ENCODE measurements around the gene ALS2CL. TPM values are rescaled to one million over a fixed set of nuclear protein-coding genes. Genes with fewer than 3 reads are reported as not detected.

ALS2CL gene
- total RNA-seq, 1 donor from 2014 or later = 13.5 TPM

- Histone ChIP-seq H3K36me3 (ENCODE audit: insufficient read depth, low read length) (no peaks in the 10 kb centered on the region), H3K79me2 (ENCODE audit: insufficient read depth, low read length) (no peaks in the 10 kb centered on the region), H3K4me1 (ENCODE audit: insufficient read depth, low read length) (no peaks in the 10 kb centered on the region), H3K4me2 (ENCODE audit: low read length) (no peak overlapping the region), H3K27ac (ENCODE audit: low read depth, low read length) (no peak overlapping the region), H3K9ac (ENCODE audit: low read length) (no peak overlapping the region), H3K27me3 (ENCODE audit: insufficient read depth, low read length) (no peaks in the 10 kb centered on the region), H2AFZ (ENCODE audit: low read depth, low read length) (no peak overlapping the region), H3K9me3 (ENCODE audit: insufficient read depth, low read depth, low read length) (no peaks in the 10 kb centered on the region), H4K20me1 (ENCODE audit: insufficient read depth, low read length) (no peaks in the 10 kb centered on the region), H3K4me3 (ENCODE audit: insufficient read depth, low read depth, low read length) (no peak overlapping the region)
- no peak overlapping the region for H3K27ac Mint-ChIP-seq (ENCODE audit: unreplicated experiment)
- no peaks in the 10 kb centered on the region for H3K9me3 Mint-ChIP-seq (ENCODE audit: unreplicated experiment)
- no peak for DNase-seq (ENCODE audit: low read depth)
- no peak for FAIRE-seq
- H3K4me1 Mint-ChIP-seq (ENCODE audit: low read depth, unreplicated experiment) = peaks cover 3% of the 10 kb centered on the region
- no peak overlapping the region for H3K4me3 Mint-ChIP-seq (ENCODE audit: unreplicated experiment)
- peaks cover 7% of the 10 kb centered on the region for H3K36me3 Mint-ChIP-seq (ENCODE audit: low read depth, unreplicated experiment)
- no peak for TF ChIP-seq EZH2 (IDR thresholded peaks at IDR 0.05; ENCODE audit: insufficient read depth, low read length)
- TF ChIP-seq CTCF (IDR thresholded peaks at IDR 0.05; ENCODE audit: insufficient read depth, low read depth, low read length) = no peak
- peaks cover 28% of the 10 kb centered on the region for H3K27me3 Mint-ChIP-seq (ENCODE audit: low read depth, unreplicated experiment)
These were observed 24.9 kb downstream of the ALS2CL start for GRCh38 chr3:46668591-46668990.

GRCh38 chr3:46668116-46668515 lies 25.4 kb downstream of the ALS2CL start:
- DNase-seq (ENCODE audit: low read depth) = no peak
- Mint-ChIP-seq H3K27me3 (ENCODE audit: low read depth, unreplicated experiment) (peaks cover 31% of the 10 kb centered on the region), H3K4me1 (ENCODE audit: low read depth, unreplicated experiment) (peaks cover 7% of the 10 kb centered on the region), H3K4me3 (ENCODE audit: unreplicated experiment) (no peak overlapping the region), H3K27ac (ENCODE audit: unreplicated experiment) (no peak overlapping the region), H3K9me3 (ENCODE audit: unreplicated experiment) (no peaks in the 10 kb centered on the region), H3K36me3 (ENCODE audit: low read depth, unreplicated experiment) (peaks cover 3% of the 10 kb centered on the region)
- no peak overlapping the region for H2AFZ ChIP-seq (ENCODE audit: low read depth, low read length)
- no peaks in the 10 kb centered on the region for H4K20me1 ChIP-seq (ENCODE audit: insufficient read depth, low read length)
- no peak overlapping the region for H3K4me3 ChIP-seq (ENCODE audit: insufficient read depth, low read depth, low read length)
- TF ChIP-seq CTCF (IDR thresholded peaks at IDR 0.05; ENCODE audit: insufficient read depth, low read depth, low read length) (no peak), EZH2 (IDR thresholded peaks at IDR 0.05; ENCODE audit: insufficient read depth, low read length) (no peak)
- H3K79me2 ChIP-seq (ENCODE audit: insufficient read depth, low read length) = no peaks in the 10 kb centered on the region
- no peaks in the 10 kb centered on the region for H3K36me3 ChIP-seq (ENCODE audit: insufficient read depth, low read length)
- H3K27ac ChIP-seq (ENCODE audit: low read depth, low read length) = no peak overlapping the region
- no peaks in the 10 kb centered on the region for H3K27me3 ChIP-seq (ENCODE audit: insufficient read depth, low read length)
- FAIRE-seq = no peak
- H3K4me1 ChIP-seq (ENCODE audit: insufficient read depth, low read length) = peaks cover 5% of the 10 kb centered on the region
- H3K9ac ChIP-seq (ENCODE audit: low read length) = no peak overlapping the region
- H3K4me2 ChIP-seq (ENCODE audit: low read length) = no peak overlapping the region
- H3K9me3 ChIP-seq (ENCODE audit: insufficient read depth, low read depth, low read length) = no peaks in the 10 kb centered on the region

DNA sequence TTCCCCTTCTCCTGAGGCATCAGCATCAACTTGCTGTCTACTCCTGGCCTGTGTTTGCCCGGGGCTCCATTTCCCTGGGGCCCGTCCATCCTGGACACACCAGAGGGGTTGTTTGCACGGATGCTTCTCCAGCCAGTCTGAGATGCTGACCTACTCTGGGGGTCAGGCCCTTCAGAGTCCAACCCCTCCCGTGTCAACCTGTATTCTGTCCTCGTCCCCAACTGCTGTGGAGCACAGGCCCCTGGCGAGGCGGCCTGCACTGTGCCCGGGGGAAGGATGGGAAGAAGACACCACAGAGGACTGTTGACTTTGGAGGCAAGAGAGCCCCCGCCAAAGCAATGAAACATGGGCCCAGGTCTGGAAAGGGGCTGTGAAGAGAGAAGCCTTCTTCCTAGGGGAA lies 25.8 kb downstream of the ALS2CL start:
- no peak overlapping the region for H3K9ac ChIP-seq (ENCODE audit: low read length)
- no peak overlapping the region for H3K27ac ChIP-seq (ENCODE audit: low read depth, low read length)
- peaks cover 10% of the 10 kb centered on the region for H3K4me1 Mint-ChIP-seq (ENCODE audit: low read depth, unreplicated experiment)
- peaks cover 2% of the 10 kb centered on the region for H3K36me3 Mint-ChIP-seq (ENCODE audit: low read depth, unreplicated experiment)
- peaks cover 34% of the 10 kb centered on the region for H3K27me3 Mint-ChIP-seq (ENCODE audit: low read depth, unreplicated experiment)
- TF ChIP-seq CTCF (IDR thresholded peaks at IDR 0.05; ENCODE audit: insufficient read depth, low read depth, low read length) (no peak), EZH2 (IDR thresholded peaks at IDR 0.05; ENCODE audit: insufficient read depth, low read length) (no peak)
- no peaks in the 10 kb centered on the region for H4K20me1 ChIP-seq (ENCODE audit: insufficient read depth, low read length)
- no peak overlapping the region for H3K4me3 ChIP-seq (ENCODE audit: insufficient read depth, low read depth, low read length)
- no peaks in the 10 kb centered on the region for H3K79me2 ChIP-seq (ENCODE audit: insufficient read depth, low read length)
- FAIRE-seq (no peak), DNase-seq (ENCODE audit: low read depth) (no peak)
- no peak overlapping the region for H2AFZ ChIP-seq (ENCODE audit: low read depth, low read length)
- peaks cover 9% of the 10 kb centered on the region for H3K4me1 ChIP-seq (ENCODE audit: insufficient read depth, low read length)
- H3K9me3 Mint-ChIP-seq (ENCODE audit: unreplicated experiment) = peaks cover under 1% of the 10 kb centered on the region
- H3K4me2 ChIP-seq (ENCODE audit: low read length) = no peak overlapping the region
- H3K27ac Mint-ChIP-seq (ENCODE audit: unreplicated experiment) = no peak overlapping the region
- H3K36me3 ChIP-seq (ENCODE audit: insufficient read depth, low read length) = no peaks in the 10 kb centered on the region
- H3K9me3 ChIP-seq (ENCODE audit: insufficient read depth, low read depth, low read length) = no peaks in the 10 kb centered on the region
- no peaks in the 10 kb centered on the region for H3K27me3 ChIP-seq (ENCODE audit: insufficient read depth, low read length)
- H3K4me3 Mint-ChIP-seq (ENCODE audit: unreplicated experiment) = no peak overlapping the region

All from astrocyte (in vitro differentiated cells and primary cell).